RCC 7860 (cell line): ENCODE data around the gene RTP4.
"Not testable (repeated sequence)": the region's sequence is repeated elsewhere in the genome, so short reads cannot be mapped to it uniquely, and the experiment has no call there.

ENCODE experiments used
- DNase-seq: peaks from one replicate; pipeline ENCODE4 v3.0.0-alpha.2; 2015; ENCODE audit warnings: low spot score
- FAIRE-seq: peaks from 2 replicates; lab custom pipeline; 2012; peaks lifted over from hg19 to GRCh38; lab: Jason Lieb, UNC

RTP4 gene

GRCh38 chr3:187367561-187368103 is 553 bp upstream of the RTP4 start:
- FAIRE-seq (no peak), DNase-seq (no peak)

GRCh38 chr3:187369089-187369447 is 883 bp downstream of the RTP4 start:
- FAIRE-seq (no peak), DNase-seq (no peak)

DNA sequence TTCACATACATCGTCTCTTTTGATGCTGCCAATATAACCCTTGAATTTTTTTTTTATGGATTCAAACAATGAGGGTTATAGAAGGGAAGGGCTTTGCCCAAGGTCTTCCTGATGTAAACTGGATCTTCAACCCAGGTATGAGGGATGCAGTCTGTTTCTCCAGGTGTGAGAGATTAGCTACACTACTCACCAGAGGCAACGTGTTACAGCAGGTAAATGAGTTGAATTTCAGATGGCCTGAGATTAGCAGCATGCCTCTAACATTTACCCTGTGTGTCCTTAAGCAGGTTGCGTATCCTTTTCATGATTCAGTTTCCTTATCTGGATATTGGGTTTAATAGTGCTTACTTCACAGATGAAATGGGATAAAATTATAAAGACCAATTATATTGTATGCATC is 1.9 kb downstream of the RTP4 start:
- FAIRE-seq, result no peak
- DNase-seq, result no peak

DNA sequence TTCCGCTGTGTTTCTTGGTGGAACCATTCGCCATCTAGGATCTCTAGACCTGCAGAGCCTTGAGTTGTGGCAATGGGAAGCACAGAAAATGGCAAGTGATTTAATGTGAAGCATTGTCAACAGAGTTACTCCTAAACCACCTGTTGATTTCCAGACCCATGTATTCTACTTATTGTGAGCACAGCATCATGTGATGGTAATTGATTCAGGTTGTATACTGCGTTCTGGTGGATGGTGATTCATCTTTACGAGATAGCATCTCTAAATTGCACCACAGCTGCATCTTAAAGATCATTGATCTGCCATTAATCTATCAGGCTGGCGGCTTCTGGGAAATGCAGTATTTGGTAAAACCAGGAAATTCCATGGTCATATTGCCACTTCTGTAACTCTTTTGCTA is 7.4 kb downstream of the RTP4 start:
- DNase-seq (no peak), FAIRE-seq (no peak)

- FAIRE-seq, result no peak
- no peak for DNase-seq
Observed at GRCh38 chr3:187377842-187378241, 9.7 kb downstream of the RTP4 start.

GRCh38 chr3:187382609-187383151 is 14.5 kb downstream of the RTP4 start:
- no peak for DNase-seq
- no peak for FAIRE-seq

GRCh38 chr3:187383246-187383645 is 15.1 kb downstream of the RTP4 start:
- FAIRE-seq (no peak), DNase-seq (no peak)

- DNase-seq (no peak), FAIRE-seq (no peak)
Observed at GRCh38 chr3:187385296-187385695, 17.1 kb downstream of the RTP4 start.

DNA sequence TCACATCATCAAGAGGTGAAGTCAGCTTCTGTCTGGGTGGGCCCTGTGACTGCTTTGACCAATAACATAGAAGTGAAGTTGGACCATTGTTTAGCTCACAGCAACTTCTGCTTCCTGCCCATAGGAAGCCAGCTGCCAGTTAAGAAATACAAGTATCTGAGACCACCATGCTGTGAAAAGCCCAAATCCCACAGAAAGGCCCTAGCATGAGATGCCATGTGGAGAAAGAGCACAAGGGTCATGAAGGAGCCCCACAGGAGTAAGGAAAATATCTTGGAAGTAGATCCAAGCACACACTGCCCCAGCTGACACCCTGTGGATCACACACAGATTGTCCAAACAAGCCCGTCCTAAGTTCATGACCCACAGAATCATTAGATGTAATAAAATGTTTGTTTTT is 28.5 kb downstream of the RTP4 start:
- FAIRE-seq, result no peak
- no peak for DNase-seq

DNA sequence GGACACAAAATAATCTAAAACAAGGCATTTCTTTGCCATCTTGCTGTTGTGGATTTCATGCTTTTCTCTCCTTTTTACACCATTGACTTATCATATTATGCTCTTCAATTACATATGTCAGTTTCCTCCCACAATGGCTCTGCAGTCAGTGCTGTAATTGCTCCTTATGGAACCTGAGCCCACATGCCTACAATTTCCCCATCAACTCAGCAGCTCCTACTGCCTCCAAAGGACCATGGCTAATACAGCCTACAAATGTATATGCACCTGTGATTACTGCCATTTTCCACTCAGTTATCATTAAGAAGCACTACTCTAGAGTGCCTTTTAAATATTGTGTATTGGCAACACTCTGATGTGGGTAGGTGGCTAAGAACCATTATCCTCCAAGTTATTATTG is 30.8 kb downstream of the RTP4 start:
- no peak for FAIRE-seq
- DNase-seq, result no peak

DNA sequence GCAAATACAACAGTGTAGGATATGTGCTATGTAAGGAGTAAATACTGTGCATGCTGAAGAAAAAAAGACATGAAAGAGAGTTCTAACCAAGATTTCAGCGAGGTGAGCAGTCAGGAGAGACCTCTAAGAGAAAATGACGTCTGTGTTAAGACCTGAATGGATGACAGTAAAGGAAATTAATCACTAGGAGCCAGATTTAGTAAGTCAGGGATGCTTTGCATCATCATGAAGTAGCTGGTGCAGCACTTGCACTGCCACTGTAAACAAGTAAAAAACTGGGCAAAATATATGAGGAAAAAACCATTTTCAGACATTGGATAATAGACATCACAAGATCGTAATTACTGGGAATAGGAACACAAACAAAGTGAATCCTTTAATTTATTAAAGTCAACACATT is 32.6 kb downstream of the RTP4 start:
- DNase-seq, result no peak
- FAIRE-seq, result no peak

GRCh38 chr3:187401856-187402255 is 33.7 kb downstream of the RTP4 start:
- DNase-seq (no peak), FAIRE-seq (no peak)

DNA sequence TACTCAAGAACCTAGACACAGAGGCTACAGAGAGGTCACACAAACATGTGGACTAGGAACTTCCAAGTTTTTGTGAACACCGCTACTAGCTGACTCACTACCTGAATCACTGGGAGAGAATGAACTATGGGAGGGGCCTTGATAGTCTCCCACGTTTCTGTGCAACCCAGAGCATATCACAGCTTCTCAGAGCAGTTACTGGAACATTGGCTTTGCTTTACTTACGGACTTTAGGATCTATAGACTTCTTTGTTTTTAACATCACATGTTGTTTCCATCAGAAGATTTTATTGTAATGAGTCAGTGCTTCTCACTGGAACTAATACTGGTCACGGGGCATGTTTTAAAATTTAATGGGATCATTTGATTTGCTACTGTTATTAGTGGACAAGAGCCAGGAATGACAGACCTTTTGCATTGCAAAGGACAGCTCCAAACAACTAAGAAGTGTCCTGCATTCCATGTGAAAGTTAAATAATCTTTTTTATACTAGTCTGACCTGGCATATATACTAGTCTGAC is 35.6 kb downstream of the RTP4 start:
- FAIRE-seq (peak; percentile 97), DNase-seq (peak; percentile 95)

- FAIRE-seq (no peak), DNase-seq (no peak)
Observed at GRCh38 chr3:187406927-187407326, 38.7 kb downstream of the RTP4 start.

GRCh38 chr3:187411991-187412781 is 44.0 kb downstream of the RTP4 start:
- not testable (repeated sequence) for DNase-seq

More at GRCh38 chr3:187411991-187412781, 44.0 kb downstream of the RTP4 start:
- not testable (repeated sequence) for FAIRE-seq
